HL-60 (cell line): Measurements from ENCODE around the gene CCDC187.

ENCODE experiments used
- DNase-seq, 2 experiments: peaks; one replicate each; pipeline ENCODE4 v3.0.0-alpha.2; 2010 to 2020; ENCODE audit warnings: low read depth in 1 of 2, low spot score in 1 of 2
- H3K27ac ChIP-seq: fragments of 250-450 bp; sonication (Bioruptor Pico); replicated peaks from 2 replicates; pipeline ENCODE4 v1.5.1; 2020; ENCODE audit warnings: mild to moderate bottlenecking, moderate library complexity
- H3K27me3 ChIP-seq: fragments of 250-450 bp; sonication (Bioruptor Pico); 2 replicates; pipeline ENCODE4 v1.5.1; 2021; ENCODE audit warnings: mild to moderate bottlenecking, moderate library complexity; ENCODE audit not compliant: insufficient read depth, poor library complexity, severe bottlenecking
- H3K4me3 ChIP-seq: replicated peaks from 2 replicates; pipeline ENCODE4 v1.5.1; 2011; ENCODE audit warnings: mild to moderate bottlenecking, control low read depth, low read length; ENCODE audit not compliant: insufficient read depth
- CTCF ChIP-seq: IDR thresholded peaks from one replicate; pipeline ENCODE4 v1.5.1; 2011; ENCODE audit warnings: low read length, control low read depth, inconsistent platforms; ENCODE audit not compliant: insufficient read depth
- GABPA ChIP-seq: IDR thresholded peaks from 2 replicates; pipeline ENCODE4 v1.6.1; 2012; ENCODE audit warnings: low read depth
- POLR2AphosphoS5 ChIP-seq: IDR thresholded peaks from 2 replicates; pipeline ENCODE4 v1.6.1; 2012; ENCODE audit warnings: low read depth
- SPI1 ChIP-seq: IDR thresholded peaks from 2 replicates; pipeline ENCODE4 v1.6.1; 2012; ENCODE audit warnings: low read depth, mild to moderate bottlenecking, borderline replicate concordance
- TF ChIP-seq, protein P1 (sequence below): IDR thresholded peaks from 2 replicates; pipeline ENCODE4 v1.6.1; 2012; ENCODE audit warnings: low read depth; ENCODE audit not compliant: insufficient replicate concordance

The CCDC187 gene

DNA sequence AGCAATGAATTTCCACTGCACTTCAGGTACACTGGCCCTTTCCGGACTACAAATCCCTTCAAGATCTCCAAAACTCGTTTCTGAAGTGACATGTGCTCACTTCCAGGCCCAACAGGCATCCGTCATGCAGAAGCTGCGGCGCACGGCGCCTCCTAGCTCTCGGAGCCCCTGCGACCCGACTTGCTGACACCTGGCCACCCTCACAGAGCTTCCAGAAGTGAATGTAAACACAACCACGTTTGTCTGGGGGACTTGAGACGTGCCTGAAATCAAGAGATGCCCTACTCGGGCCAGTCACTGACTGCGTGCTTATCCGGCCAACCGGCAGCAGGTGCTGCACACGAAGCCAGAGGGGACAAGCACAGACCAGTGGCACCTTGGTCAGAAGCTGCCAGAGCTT, 94.1 kb downstream of the CCDC187 start:
- H3K27ac ChIP-seq, result no peak overlapping the region
- TF ChIP-seq, protein P1, sequence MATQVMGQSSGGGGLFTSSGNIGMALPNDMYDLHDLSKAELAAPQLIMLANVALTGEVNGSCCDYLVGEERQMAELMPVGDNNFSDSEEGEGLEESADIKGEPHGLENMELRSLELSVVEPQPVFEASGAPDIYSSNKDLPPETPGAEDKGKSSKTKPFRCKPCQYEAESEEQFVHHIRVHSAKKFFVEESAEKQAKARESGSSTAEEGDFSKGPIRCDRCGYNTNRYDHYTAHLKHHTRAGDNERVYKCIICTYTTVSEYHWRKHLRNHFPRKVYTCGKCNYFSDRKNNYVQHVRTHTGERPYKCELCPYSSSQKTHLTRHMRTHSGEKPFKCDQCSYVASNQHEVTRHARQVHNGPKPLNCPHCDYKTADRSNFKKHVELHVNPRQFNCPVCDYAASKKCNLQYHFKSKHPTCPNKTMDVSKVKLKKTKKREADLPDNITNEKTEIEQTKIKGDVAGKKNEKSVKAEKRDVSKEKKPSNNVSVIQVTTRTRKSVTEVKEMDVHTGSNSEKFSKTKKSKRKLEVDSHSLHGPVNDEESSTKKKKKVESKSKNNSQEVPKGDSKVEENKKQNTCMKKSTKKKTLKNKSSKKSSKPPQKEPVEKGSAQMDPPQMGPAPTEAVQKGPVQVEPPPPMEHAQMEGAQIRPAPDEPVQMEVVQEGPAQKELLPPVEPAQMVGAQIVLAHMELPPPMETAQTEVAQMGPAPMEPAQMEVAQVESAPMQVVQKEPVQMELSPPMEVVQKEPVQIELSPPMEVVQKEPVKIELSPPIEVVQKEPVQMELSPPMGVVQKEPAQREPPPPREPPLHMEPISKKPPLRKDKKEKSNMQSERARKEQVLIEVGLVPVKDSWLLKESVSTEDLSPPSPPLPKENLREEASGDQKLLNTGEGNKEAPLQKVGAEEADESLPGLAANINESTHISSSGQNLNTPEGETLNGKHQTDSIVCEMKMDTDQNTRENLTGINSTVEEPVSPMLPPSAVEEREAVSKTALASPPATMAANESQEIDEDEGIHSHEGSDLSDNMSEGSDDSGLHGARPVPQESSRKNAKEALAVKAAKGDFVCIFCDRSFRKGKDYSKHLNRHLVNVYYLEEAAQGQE, result no peak
- TF ChIP-seq GABPA (no peak), POLR2AphosphoS5 (no peak), SPI1 (no peak), CTCF (no peak)
- H3K4me3 ChIP-seq, result no peak overlapping the region
- peaks cover under 1% of the 10 kb centered on the region for H3K27me3 ChIP-seq
- no peak for DNase-seq

GRCh38 chr9:136209232-136209631, 94.7 kb downstream of the CCDC187 start:
- TF ChIP-seq, protein P1, result no peak
- no peak for TF ChIP-seq POLR2AphosphoS5
- TF ChIP-seq SPI1, result no peak
- no peak for TF ChIP-seq GABPA
- TF ChIP-seq CTCF, result no peak
- Histone ChIP-seq H3K27me3 (peaks cover 6% of the 10 kb centered on the region), H3K27ac (no peak overlapping the region), H3K4me3 (no peak overlapping the region)
- DNase-seq, result no peak

- TF ChIP-seq GABPA (no peak), POLR2AphosphoS5 (no peak), CTCF (no peak)
- TF ChIP-seq, protein P1, result no peak
- Histone ChIP-seq H3K27ac (no peak overlapping the region), H3K27me3 (peaks cover 11% of the 10 kb centered on the region), H3K4me3 (no peak overlapping the region)
- no peak for DNase-seq
Measured at GRCh38 chr9:136208675-136209074, 95.2 kb downstream of the CCDC187 start.
